Muscle layer of duodenum (tissue), 2 donors: ENCODE measurements around the gene C5AR1.
"Not testable (repeated sequence)": the region's sequence is repeated elsewhere in the genome, so short reads cannot be mapped to it uniquely, and the experiment has no call there.

Experiments
- H3K27ac ChIP-seq: one replicate; pipeline ENCODE4 v1.7.0; 2013; ENCODE audit warnings: mild to moderate bottlenecking, low read length
- H3K27me3 ChIP-seq: one replicate; pipeline ENCODE4 v1.7.0; 2013; ENCODE audit warnings: low read depth, mild to moderate bottlenecking, control low read depth, low read length
- H3K36me3 ChIP-seq, 2 donors: one replicate each; pipeline ENCODE4 v1.7.0; 2013; ENCODE audit warnings: low read length in 2 of 2, control low read depth in 1 of 2, mild to moderate bottlenecking in 1 of 2; ENCODE audit not compliant: insufficient read depth in 2 of 2, control insufficient read depth in 1 of 2
- H3K4me1 ChIP-seq, 2 donors: one replicate each; pipeline ENCODE4 v1.7.0; 2013; ENCODE audit warnings: low read length in 2 of 2, mild to moderate bottlenecking in 2 of 2, control low read depth in 1 of 2, moderate library complexity in 1 of 2; ENCODE audit not compliant: insufficient read depth in 2 of 2, control insufficient read depth in 1 of 2
- H3K4me3 ChIP-seq, 2 donors: one replicate each; pipeline ENCODE4 v1.7.0; 2013; ENCODE audit warnings: low read length in 2 of 2, low read depth in 1 of 2, mild to moderate bottlenecking in 1 of 2
- H3K9me3 ChIP-seq, 2 donors: one replicate each; pipeline ENCODE4 v1.7.0; 2013; ENCODE audit warnings: low read length in 2 of 2, control low read depth in 1 of 2, mild to moderate bottlenecking in 1 of 2; ENCODE audit not compliant: control insufficient read depth in 1 of 2
- donor health status: healthy.

Gene C5AR1

DNA sequence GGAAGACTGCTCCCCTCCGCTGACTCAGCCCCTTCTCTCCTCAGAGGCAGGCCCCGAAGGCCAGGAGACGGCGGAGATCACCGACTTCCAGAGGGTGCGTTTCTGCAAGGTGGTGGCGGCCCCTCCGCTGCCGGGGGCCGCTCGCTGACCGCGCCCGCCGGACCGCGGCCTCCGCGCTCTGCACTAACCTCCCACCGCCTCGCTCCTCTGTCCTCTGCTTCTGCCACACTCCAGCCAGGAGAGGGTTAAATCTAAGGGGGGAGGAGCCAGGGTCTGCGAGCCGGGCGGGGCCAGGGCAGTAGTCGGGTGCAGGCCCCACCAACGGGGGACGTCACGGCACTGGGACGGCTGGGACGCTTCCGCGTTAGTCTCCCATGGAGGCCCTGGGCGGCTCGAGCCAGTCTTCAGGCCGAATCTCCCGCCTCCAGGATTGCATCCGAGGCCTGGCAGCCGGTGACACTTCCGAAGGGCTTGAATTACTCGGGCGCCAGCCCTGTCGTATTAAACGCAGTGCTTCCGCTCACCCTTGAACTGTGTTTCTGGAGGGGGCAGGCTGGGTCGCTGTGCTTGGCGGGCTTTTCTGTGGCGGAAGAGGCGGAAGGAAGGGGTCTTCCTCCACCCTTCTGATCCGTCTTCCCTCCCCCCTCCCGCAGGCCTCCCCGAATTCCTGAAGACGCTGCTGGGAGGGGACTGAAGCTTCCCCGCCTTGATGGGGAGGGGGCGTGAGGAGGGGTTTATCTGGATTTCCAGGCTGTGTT lies 36.2 kb upstream of the C5AR1 start:
- H3K36me3 ChIP-seq: peaks cover 8 to 26% of the 10 kb centered on the region in 2 donors
- H3K4me1 ChIP-seq: peaks cover 6 to 24% of the 10 kb centered on the region in 2 donors
- H3K27me3 ChIP-seq: no peaks in the 10 kb centered on the region
- H3K27ac ChIP-seq: peak overlapping the region; percentile 99
- no peaks in the 10 kb centered on the region for H3K9me3 ChIP-seq
- peak overlapping the region; percentile 72 to 86 for H3K4me3 ChIP-seq

DNA sequence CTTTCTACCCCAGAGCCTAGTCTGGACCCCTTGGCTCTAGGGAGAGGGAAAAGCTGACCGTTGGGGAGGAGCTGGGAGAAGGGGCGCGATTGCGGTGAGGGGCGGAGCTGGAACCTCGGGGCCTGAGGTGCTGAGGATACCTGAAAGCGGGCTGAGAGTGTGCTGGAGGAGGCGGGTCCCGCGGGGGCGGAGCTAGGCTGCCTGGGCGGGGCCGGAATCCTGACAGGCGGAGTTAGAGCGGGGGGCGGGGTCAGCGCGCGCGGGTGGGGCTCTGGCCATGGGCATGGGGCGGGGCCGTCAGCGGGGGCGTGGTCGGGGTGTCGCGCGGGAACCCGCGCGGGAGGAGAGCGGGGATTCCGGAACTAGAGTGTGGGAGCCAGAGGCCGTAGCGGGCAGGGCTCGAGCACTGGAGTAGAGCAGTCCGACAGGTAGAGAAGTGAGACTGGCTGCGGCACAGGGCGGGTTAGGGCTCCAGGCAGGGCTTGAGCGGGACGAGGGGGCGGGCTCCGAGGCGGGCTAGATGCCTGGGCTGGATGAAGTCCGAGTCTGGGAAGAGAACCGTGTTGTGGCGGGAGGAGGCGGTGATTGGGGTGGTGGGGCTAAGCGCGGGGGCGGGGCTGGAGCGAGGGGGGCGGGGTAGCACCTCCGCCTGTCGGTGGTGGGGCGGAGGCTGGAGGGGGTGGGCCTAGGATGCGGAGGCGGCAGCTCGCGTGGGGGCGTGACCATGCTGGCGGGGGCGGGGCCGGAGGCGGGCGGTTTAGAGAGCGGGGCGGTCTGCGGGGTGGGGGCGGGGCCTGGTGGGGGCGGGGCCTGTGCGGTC lies 35.4 kb upstream of the C5AR1 start, which contains the start of gene INAFM1:
TSS of gene INAFM1 (plus strand) at position 815 of the 820 bp plus-strand sequence. CDS start 35 bp downstream, outside the sequence.
- Histone ChIP-seq H3K9me3 (no peaks in the 10 kb centered on the region), H3K4me3 (peak within 1 kb of the TSS; percentile 72 to 86), H3K4me1 (peaks cover 6 to 24% of the 10 kb centered on the region in 2 donors), H3K36me3 (peaks cover 8 to 26% of the 10 kb centered on the region in 2 donors), H3K27me3 (no peaks in the 10 kb centered on the region), H3K27ac (peak within 1 kb of the TSS; percentile 99)

DNA sequence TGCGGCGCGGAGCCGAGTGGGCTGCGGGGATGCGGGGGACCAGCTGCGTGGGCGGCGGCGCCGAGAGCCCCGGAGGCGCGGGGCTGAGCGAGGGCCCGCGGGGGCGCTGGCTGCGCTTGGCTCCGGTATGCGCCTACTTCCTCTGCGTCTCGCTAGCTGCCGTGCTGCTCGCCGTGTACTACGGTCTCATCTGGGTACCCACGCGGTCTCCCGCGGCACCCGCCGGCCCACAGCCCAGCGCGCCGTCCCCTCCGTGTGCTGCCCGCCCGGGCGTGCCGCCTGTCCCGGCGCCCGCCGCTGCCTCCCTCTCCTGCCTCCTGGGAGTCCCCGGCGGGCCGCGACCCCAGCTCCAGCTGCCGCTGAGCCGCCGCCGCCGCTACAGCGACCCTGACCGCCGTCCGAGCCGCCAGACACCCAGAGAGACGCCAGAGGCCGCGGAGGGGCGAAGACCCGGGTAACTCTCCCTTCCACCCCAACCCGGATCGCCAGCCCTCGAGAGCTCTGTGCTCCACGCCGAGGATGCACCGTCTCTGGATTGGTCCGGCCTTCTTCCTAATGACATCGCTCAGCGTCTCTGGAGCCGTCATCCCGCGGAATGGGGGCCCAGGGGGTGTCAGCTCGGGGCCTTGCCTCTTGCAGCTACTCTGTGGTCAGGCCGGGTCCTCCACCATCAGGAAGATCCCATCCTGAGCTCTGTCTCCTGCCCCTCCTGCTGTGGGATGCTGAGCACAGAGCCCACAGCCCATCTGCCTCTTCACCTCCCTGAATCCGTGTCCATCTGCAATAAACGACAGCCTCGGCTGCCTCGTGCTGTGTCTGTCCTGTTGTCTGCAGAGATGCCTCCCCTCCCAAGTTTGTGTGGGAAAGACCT lies 34.5 kb upstream of the C5AR1 start:
- H3K27me3 ChIP-seq: no peaks in the 10 kb centered on the region
- no peaks in the 10 kb centered on the region for H3K9me3 ChIP-seq
- peak overlapping the region; percentile 50 to 64 for H3K4me3 ChIP-seq
- peak overlapping the region; percentile 72 for H3K27ac ChIP-seq
- peaks cover 6 to 24% of the 10 kb centered on the region in 2 donors for H3K4me1 ChIP-seq
- peaks cover 8 to 26% of the 10 kb centered on the region in 2 donors for H3K36me3 ChIP-seq

DNA sequence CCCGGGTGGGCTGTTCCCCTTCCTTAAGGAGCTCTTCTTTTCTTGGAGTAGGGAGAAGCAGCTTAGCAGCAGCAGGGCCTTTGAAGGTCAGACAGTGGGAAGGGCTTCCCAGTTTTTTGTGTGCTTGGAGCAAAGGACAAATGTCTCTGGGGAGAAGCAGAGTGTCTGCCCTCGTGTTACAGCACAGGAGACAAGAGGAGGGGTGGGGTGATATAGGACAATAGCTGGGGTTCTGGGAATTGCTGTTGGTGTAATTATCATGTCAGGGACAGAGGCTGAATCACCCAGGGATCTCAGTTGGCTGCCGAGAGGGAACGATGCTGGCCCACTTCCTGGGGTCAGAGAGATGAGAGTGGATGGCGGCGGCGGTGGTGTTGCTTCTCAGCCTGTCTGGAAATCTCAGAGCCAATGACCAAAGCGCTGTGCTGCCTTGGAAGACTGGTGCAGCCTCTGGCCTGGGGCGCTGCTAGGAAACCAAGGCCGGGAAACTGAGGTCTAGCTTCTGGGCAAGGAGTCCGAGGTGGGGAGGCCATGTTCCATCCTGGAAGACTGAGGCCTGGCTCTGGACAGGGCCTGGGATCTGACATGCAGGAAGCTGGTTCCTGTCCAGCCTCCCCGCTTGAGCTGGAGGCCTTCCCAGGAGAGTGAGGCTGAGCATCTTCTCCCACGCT lies 33.7 kb upstream of the C5AR1 start:
- Histone ChIP-seq H3K4me1 (peaks cover 6 to 24% of the 10 kb centered on the region in 2 donors), H3K4me3 (peak overlapping the region; percentile 50 to 64), H3K36me3 (peaks cover 5 to 18% of the 10 kb centered on the region in 2 donors), H3K27me3 (no peaks in the 10 kb centered on the region), H3K9me3 (no peaks in the 10 kb centered on the region), H3K27ac (peak overlapping the region; percentile 72)

DNA sequence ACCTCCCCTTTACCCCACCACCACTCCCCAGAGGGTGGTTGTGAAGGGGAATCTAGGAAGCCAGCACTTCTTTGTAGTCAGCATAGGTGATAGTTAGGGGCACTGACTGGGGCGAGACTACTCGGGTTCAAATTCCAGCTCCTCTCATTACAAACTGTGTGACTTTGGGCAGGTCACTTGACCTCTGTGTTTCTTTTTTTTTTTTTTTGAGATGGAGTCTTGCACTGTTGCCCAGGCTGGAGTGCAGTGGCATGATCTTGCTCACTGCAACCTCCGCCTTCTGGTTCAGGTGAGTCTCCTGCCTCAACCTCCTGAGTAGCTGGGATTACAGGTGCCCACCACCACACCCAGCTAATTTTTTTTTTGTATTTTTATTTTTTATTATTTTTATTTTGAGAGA lies 33.1 kb upstream of the C5AR1 start:
- Histone ChIP-seq H3K27ac (peak overlapping the region; percentile 72), H3K4me1 (peaks cover 6 to 24% of the 10 kb centered on the region in 2 donors), H3K4me3 (peak overlapping the region in 1 of 2 donors; percentile 64), H3K36me3 (peaks cover 0 to 12% of the 10 kb centered on the region in 2 donors)
- H3K9me3 ChIP-seq, H3K27me3 ChIP-seq: not testable (repeated sequence)

DNA sequence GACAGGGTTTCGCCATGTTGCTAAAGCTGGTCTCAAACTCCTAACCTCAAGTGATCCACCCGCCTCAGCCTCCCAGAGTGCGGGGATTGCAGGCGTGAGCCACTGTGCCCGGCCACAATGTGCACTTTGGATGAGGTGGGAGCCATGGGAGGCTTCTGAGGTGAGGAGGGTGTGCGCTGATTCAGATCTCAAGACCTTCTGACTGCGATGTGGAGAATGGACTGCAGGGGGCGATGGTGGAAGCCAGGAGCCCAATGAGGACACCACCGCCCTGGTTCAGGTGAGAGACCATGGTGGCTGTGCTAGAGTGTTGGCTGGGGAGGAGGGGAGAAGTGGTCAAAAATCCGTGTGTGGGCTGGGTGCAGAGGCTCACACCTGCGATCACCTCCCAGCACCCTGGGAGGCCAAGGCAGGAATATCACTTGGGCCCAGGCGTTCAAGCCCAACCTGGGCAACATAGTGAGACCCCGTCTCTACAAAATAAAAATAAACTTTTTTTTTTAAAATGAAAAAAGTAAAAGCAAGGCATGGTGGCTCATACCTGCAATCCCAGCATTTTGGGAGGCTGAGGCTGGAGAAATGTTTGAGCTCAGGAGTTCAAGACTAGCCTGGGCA lies 29.4 kb upstream of the C5AR1 start:
- H3K4me3 ChIP-seq: no peak overlapping the region
- no peaks in the 10 kb centered on the region for H3K27me3 ChIP-seq
- H3K9me3 ChIP-seq: no peaks in the 10 kb centered on the region
- no peak overlapping the region for H3K27ac ChIP-seq
- no peaks in the 10 kb centered on the region for H3K36me3 ChIP-seq
- H3K4me1 ChIP-seq: peaks cover 5 to 17% of the 10 kb centered on the region in 2 donors

DNA sequence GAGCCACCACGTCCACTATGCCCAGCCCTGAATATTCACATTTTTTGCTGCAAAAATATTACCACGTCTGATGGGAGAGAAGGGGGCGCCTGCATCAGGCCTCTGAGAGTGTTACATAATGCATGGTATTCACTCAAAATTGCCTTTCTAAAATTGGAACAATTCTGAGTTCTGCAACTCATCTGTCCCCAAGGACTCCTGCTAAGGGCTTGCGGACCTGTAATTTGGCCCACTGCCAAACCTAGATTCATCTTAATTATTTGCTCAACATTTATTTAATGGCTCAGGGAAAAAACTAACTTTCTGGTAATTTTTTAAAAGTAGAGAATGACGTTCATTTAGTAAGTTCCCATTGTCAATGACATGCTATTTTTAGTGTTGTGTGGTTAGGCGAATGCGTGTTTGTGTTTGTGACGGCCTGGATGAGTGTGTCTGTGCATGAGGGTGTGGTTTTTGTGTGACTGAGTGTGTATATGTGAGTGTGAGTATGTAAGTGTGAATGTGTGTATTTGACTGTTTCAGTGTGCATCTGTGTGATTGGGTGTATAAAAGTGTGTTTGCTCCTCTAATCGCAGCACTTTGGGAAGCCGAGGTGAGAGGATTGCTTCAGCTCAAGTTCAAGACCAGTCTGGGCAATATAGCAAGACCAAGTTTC lies 26.1 kb upstream of the C5AR1 start:
- Histone ChIP-seq H3K9me3 (no peaks in the 10 kb centered on the region), H3K4me3 (no peak overlapping the region), H3K27me3 (no peaks in the 10 kb centered on the region), H3K4me1 (peaks cover 0 to 8% of the 10 kb centered on the region in 2 donors), H3K36me3 (no peaks in the 10 kb centered on the region), H3K27ac (no peak overlapping the region)

DNA sequence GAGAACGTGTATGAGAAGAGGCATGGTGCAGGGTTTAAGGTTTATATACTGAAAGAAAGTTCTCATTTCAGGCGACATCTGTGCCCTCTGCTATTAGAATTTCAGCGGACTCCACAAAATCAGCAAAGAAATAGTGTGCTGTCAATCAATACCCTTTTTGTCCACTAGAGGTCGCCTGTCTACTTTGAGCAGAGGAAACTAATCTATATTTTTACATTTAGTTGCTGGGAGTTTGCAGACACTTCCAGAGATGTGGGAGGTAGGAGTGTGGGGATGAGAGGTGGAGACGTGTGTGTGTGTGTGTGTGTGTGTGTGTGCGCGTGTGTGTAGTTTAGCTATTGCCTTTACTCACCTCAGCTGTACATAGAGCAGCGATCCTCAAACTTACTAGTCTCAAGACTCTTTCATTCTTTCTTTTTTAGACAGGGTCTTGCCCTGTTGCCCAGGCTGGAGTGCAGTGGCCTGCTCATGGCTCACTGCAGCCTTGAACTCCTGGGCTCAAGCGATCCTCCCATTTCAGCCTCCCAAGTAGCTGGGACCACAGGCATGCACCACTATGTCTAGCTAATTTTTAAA lies 25.2 kb upstream of the C5AR1 start:
- H3K27ac ChIP-seq: no peak overlapping the region
- no peaks in the 10 kb centered on the region for H3K9me3 ChIP-seq
- H3K36me3 ChIP-seq: no peaks in the 10 kb centered on the region
- no peaks in the 10 kb centered on the region for H3K27me3 ChIP-seq
- peaks cover 0 to 11% of the 10 kb centered on the region in 2 donors for H3K4me1 ChIP-seq
- no peak overlapping the region for H3K4me3 ChIP-seq

DNA sequence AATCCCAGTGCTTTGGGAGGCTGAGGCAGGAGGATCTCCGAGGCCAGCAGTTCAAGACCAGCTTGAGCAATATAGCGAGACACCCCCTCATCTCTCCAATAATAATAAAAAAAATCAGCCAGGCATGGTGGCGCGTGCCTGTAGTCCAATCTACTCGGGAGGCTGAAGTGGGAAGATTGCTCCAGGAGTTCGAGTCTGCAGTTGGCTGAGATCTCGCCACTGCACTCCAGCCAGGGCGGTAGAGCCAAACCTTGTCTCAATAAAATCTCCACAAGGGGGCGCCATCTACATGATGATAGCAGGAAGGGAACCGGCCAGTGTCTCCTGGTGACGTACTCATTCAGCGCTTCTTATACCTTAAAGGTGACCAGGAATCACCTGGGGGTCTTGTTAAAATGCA lies 13.6 kb upstream of the C5AR1 start:
- no peak overlapping the region for H3K27ac ChIP-seq
- no peaks in the 10 kb centered on the region for H3K4me1 ChIP-seq
- H3K4me3 ChIP-seq: no peak overlapping the region
- H3K9me3 ChIP-seq: no peaks in the 10 kb centered on the region
- no peaks in the 10 kb centered on the region for H3K27me3 ChIP-seq
- H3K36me3 ChIP-seq: peaks cover 0 to 10% of the 10 kb centered on the region in 2 donors

DNA sequence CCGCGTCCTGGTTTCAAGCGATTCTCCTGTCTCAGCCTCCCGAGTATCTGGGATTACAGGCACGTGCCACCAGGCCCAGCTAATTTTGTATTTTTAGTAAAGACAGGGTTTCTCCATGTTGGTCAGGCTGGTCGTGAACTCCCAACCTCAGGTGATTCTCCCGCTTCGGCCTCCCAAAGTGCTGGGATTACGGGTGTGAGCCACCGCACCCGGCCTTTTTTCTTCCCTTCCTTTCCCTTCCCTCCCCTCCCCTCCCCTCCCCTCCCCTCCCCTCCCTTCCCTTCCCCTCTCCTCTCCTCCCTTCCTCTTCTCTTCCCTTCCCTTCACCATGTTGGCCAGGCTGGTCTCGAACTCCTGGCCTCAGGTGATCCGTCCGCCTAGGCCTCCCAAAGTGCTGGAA lies 8.8 kb upstream of the C5AR1 start:
- not testable (repeated sequence) for H3K4me1 ChIP-seq, H3K27ac ChIP-seq, H3K27me3 ChIP-seq, H3K36me3 ChIP-seq, H3K4me3 ChIP-seq, H3K9me3 ChIP-seq
